Cardiac fibroblast (primary cell): ENCODE data around the gene FAM151A.

Experiments
- DNase-seq, 2 donors: peaks; one replicate each; pipeline versions ENCODE4 v3.0.0 to v3.0.0-alpha.2; 2010; ENCODE audit warnings: low read depth in 2 of 2
- H3K4me3 ChIP-seq, 2 donors: replicated peaks in 1 of 2; 1 replicate in 1 of 2; 2 replicates in 1 of 2; pipeline ENCODE4 v1.5.1; 2011; ENCODE audit warnings: low read depth in 2 of 2, low read length in 2 of 2, mild to moderate bottlenecking in 2 of 2, moderate library complexity in 1 of 2
- TF ChIP-seq, protein P1 (sequence below): IDR thresholded peaks from one replicate; pipeline ENCODE4 v1.5.1; 2011; ENCODE audit warnings: low read depth, mild to moderate bottlenecking, low read length, inconsistent platforms

FAM151A gene

DNA sequence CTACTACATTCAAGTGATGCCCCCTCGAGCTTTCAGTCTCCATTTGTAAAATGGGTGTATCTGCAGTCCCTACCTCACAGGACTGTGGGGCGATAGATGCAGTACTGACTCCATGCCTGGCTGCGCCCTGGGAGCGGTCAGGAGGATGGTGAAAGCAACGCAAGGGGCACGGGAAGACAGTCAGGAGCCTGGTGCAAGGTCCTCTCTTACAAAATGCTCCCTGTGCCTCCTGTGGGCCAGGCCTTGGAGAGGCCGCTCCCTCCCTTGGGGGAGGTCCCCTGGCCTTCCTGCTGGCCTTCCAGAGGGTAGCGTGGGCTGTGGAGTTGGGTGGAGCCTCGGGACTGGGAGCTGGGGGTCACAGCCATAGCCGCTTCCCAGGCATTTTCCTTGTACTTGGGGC is 21.6 kb downstream of the FAM151A start:
- no peak overlapping the region for H3K4me3 ChIP-seq
- TF ChIP-seq, protein P1, sequence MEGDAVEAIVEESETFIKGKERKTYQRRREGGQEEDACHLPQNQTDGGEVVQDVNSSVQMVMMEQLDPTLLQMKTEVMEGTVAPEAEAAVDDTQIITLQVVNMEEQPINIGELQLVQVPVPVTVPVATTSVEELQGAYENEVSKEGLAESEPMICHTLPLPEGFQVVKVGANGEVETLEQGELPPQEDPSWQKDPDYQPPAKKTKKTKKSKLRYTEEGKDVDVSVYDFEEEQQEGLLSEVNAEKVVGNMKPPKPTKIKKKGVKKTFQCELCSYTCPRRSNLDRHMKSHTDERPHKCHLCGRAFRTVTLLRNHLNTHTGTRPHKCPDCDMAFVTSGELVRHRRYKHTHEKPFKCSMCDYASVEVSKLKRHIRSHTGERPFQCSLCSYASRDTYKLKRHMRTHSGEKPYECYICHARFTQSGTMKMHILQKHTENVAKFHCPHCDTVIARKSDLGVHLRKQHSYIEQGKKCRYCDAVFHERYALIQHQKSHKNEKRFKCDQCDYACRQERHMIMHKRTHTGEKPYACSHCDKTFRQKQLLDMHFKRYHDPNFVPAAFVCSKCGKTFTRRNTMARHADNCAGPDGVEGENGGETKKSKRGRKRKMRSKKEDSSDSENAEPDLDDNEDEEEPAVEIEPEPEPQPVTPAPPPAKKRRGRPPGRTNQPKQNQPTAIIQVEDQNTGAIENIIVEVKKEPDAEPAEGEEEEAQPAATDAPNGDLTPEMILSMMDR = no peak
- no peak for DNase-seq

DNA sequence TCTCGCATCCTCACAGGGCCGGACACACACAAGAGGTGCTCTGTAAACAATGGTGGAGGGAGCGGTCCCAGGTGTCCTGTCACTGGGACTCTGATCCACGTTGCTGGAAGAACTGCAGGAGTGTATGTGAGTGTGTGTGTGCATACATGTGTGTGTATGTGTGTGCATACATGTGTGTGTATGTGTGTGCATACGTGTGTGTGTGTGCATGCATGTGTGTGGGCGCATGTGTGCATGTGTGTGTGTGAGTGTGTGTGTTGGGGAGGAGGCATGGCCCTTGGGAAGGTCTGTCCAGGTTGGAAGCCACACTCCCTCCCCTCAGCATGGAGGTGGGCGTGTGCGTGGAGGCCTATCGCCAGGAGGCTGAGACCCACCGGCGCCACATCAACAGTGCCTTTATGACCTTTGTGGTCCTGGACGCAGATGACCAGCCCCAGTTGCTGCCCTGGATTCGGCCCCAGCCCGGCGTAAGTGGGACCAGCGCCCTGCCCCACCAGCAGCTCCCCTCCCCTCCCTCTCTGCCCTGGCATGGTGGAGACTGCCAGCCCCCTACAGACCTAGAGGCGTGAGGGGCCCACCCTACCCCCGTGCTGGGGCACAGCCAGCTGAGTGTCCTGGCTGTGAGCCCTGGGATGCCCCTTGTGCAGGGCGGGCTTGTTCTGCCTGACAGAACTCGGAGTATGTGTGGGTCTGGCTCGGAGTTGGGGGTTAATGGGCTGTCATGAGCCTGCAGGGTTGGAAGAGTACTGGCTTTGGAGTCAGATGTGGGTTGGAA is 22.2 kb downstream of the FAM151A start:
- no peak overlapping the region for H3K4me3 ChIP-seq
- DNase-seq = no peak
- TF ChIP-seq, protein P1 = no peak

DNA sequence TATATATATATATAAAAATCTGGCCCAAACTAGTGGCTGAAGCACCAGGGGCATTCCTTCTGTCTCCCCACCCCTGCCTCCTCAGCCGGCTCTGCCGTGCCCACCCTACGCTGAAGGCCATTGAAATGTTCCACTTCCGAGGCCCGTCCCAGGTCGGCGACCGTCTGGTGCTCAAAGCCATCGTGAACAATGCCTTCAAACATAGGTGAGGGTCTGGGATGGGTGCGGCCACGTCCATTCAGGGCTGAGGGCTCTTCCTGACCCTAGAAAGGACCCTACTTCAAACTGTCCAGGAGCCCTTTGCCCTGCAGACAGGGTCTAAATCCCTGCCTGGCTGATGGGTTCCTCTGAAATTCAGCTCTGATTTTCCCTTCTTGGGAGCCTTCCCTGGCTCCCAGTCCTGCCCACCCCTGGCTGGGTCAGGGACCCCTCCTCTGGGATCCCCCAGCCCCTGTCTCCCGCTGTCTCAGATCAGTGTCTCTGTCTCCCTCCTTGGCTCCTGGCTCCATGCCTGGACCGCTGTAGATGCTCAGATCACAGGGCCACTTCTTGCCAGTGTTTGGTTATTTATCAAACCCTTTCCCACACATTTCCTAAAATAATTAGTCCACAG is 24.0 kb downstream of the FAM151A start:
- H3K4me3 ChIP-seq = no peak overlapping the region
- DNase-seq = no peak
- TF ChIP-seq, protein P1 = no peak

DNA sequence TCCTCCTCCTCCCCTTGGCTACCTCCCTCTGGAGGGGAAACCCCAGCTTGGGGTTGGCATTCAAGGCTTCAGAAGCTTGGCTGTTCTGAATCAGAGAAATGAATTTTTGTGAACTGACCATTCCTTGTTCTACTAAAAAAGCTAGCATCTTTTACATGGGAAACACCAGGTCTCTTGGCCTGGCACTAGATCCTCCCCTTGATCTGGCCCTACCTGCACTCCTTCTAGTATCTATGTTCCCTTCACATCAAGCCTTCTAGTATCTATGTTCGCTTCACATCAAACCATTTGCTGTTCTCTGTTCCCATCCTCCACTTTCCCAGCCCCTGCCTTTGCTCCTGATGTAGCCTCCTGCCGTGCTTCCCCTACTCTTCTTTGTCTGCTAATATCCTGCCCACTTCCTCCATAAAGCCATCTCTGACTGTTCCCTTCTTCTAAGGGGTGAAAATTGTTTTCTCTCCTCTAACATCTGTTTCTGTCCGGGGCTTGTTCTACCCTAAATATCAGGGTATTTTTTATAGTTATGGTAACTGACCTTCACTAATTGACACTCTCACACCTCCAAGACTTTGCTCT is 25.8 kb downstream of the FAM151A start:
- TF ChIP-seq, protein P1 = no peak
- no peak for DNase-seq
- no peak overlapping the region for H3K4me3 ChIP-seq

DNA sequence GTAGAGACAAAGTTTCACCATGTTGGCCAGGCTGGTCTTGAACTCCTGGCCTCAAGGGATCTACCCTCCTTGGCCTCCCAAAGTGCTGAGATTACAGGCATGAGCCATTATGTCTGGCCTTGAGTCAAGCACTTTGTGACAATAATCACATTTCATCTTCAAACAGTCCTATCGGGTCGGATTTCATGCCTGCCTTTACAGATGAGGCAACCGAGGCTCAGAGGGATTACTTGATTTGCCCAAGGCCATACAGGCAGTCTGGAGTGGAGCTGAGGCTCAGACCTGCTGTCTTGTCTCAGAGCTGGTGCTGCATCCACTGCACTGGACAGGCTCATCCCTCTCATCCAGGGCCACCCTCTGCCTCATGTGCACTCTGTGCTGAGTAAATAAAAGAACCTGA is 26.6 kb downstream of the FAM151A start:
- TF ChIP-seq, protein P1 = no peak
- no peak for DNase-seq
- no peak overlapping the region for H3K4me3 ChIP-seq

DNA sequence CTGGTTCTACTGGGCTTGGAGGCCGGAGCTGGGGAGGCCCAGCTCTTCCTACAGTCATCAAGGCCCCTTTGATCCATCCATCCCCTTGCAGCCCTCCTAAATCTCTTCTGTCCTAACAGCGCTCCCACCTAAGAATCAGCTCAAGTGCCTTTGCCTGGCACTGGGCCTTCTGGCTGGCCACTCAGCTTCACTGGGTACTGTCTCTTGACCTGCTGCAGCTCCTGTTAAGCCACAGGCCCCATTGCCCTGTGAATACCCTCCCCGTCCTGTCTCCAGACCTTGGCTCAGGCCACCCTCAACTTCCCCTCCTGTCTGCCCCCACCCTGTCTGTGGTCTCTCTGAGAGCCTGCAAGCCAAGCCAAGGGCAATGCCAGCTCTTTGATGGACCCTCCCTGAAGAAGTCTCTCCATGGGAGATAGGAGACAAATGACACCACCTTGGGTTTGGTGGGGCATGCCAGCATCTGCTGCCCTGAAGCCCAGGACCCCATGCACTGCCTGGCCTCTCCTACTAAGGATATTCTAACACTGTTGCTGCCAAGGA is 27.3 kb downstream of the FAM151A start:
- H3K4me3 ChIP-seq = no peak overlapping the region
- no peak for DNase-seq
- TF ChIP-seq, protein P1 = no peak
